Measurements from ENCODE around the gene DNMBP. TPM values are rescaled to one million over a fixed set of nuclear protein-coding genes. Genes with fewer than 3 reads are reported as not detected.
"Not testable (repeated sequence)": the region's sequence is repeated elsewhere in the genome, so short reads cannot be mapped to it uniquely, and the experiment has no call there.

The DNMBP gene
- total RNA-seq, 4 donors from 2014 or later = 11.7 to 17.4 (median 13.4) TPM

GRCh38 chr10:99873846-99874245 lies 135.9 kb downstream of the DNMBP start:
- H3K27me3 ChIP-seq = no peaks in the 10 kb centered on the region
- intact Hi-C loops (cut with DNase I) = no loop called here
- 97 to 100% methylated on average over 4 to 5 of the region's 5 CpGs for WGBS, 2 donors
- no peak overlapping the region for H3K4me3 ChIP-seq (replicated peaks in 1 of 3)
- peaks cover 0 to 5% of the 10 kb centered on the region in 2 donors for H3K4me1 ChIP-seq
- H3K9me3 ChIP-seq = no peaks in the 10 kb centered on the region
- DNase-seq = no peak
- no peak for TF ChIP-seq CTCF (IDR thresholded peaks at IDR 0.05)
- no peak for TF ChIP-seq POLR2A (IDR thresholded peaks at IDR 0.05)
- no peak overlapping the region for H3K27ac ChIP-seq
- peaks cover 20 to 21% of the 10 kb centered on the region in 2 donors for H3K36me3 ChIP-seq

GRCh38 chr10:99872367-99873162 lies 137.2 kb downstream of the DNMBP start:
- H3K4me1 ChIP-seq = peaks cover 0 to 5% of the 10 kb centered on the region in 2 donors
- intact Hi-C loops (cut with DNase I) = no loop called here
- H3K36me3 ChIP-seq = peaks cover 13 to 16% of the 10 kb centered on the region in 2 donors
- no peaks in the 10 kb centered on the region for H3K9me3 ChIP-seq
- no peak overlapping the region for H3K4me3 ChIP-seq (replicated peaks in 1 of 3)
- 66 to 67% methylated on average over 5 of the region's 5 CpGs for WGBS, 2 donors
- TF ChIP-seq CTCF (IDR thresholded peaks at IDR 0.05) (no peak), POLR2A (IDR thresholded peaks at IDR 0.05) (no peak)
- no peaks in the 10 kb centered on the region for H3K27me3 ChIP-seq
- no peak for DNase-seq
- H3K27ac ChIP-seq = no peak overlapping the region

GRCh38 chr10:99870123-99870730 lies 139.5 kb downstream of the DNMBP start:
- H3K27me3 ChIP-seq = no peaks in the 10 kb centered on the region
- H3K36me3 ChIP-seq = no peaks in the 10 kb centered on the region
- no peak overlapping the region for H3K27ac ChIP-seq
- peaks cover 0 to 5% of the 10 kb centered on the region in 2 donors for H3K4me1 ChIP-seq
- no peak overlapping the region for H3K4me3 ChIP-seq (replicated peaks in 1 of 3)
- TF ChIP-seq CTCF (IDR thresholded peaks at IDR 0.05) = no peak
- intact Hi-C loops (cut with DNase I) = no loop called here
- no peaks in the 10 kb centered on the region for H3K9me3 ChIP-seq
- DNase-seq = no peak
- WGBS, 2 donors = 79 to 84% methylated on average over 7 to 8 of the region's 8 CpGs

- H3K27ac ChIP-seq = no peak overlapping the region
- no peak for DNase-seq
- 65 to 78% methylated on average over 9 of the region's 9 CpGs for WGBS, 2 donors
Measured at GRCh38 chr10:99869581-99870122, 140.1 kb downstream of the DNMBP start.

GRCh38 chr10:99867250-99867649 lies 142.5 kb downstream of the DNMBP start:
- H3K27me3 ChIP-seq; H3K9me3 ChIP-seq; intact Hi-C loops (cut with DNase I); DNase-seq; H3K36me3 ChIP-seq; H3K27ac ChIP-seq; H3K4me1 ChIP-seq; H3K4me3 ChIP-seq (replicated peaks in 1 of 3): not testable (repeated sequence)
- WGBS, 2 donors = 63 to 95% methylated on average over 3 of the region's 3 CpGs

More at GRCh38 chr10:99869581-99870122, 140.1 kb downstream of the DNMBP start:
- Histone ChIP-seq H3K27me3 (no peaks in the 10 kb centered on the region), H3K4me1 (peaks cover 0 to 2% of the 10 kb centered on the region in 2 donors), H3K36me3 (no peaks in the 10 kb centered on the region), H3K4me3 (replicated peaks in 1 of 3) (no peak overlapping the region), H3K9me3 (no peaks in the 10 kb centered on the region)
- TF ChIP-seq POLR2A (IDR thresholded peaks at IDR 0.05) = no peak
- no peak for TF ChIP-seq CTCF (IDR thresholded peaks at IDR 0.05)
- intact Hi-C loops (cut with DNase I) = no loop called here

GRCh38 chr10:99863535-99864240 lies 146.1 kb downstream of the DNMBP start:
- H3K27me3 ChIP-seq; H3K4me1 ChIP-seq; H3K27ac ChIP-seq; H3K9me3 ChIP-seq; intact Hi-C loops (cut with DNase I); H3K4me3 ChIP-seq (replicated peaks in 1 of 3); DNase-seq; H3K36me3 ChIP-seq: not testable (repeated sequence)
- WGBS, 2 donors = 80 to 84% methylated on average over 9 of the region's 9 CpGs

Data from thyroid gland (tissue), 4 donors.